ENCODE data around the gene MYO6. TPM values are rescaled to one million over a fixed set of nuclear protein-coding genes. Genes with fewer than 3 reads are reported as not detected.
"Not testable (repeated sequence)": the region's sequence is repeated elsewhere in the genome, so short reads cannot be mapped to it uniquely, and the experiment has no call there.

The MYO6 gene
- polyA plus RNA-seq, 3 donors, result 94.4 to 119 (median 107) TPM

DNA sequence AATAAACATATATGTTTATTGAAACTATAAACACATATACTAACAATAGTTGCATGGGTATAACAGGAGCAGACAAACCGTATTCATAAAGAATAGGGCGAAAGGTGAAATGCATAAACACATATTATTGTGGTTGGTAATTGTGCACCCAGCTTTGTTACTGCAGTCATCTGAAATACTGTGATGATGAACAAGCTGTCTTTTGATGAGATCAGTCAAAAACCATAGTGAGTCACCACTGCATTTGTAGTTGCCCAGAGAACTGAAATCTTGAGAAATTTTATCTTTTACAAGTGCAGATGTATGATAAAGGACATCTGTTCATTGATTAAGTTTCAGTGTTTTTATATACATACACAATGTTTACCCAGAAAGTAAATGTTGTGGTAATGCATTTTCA is 133.7 kb downstream of the MYO6 start:
- no peak for DNase-seq

DNA sequence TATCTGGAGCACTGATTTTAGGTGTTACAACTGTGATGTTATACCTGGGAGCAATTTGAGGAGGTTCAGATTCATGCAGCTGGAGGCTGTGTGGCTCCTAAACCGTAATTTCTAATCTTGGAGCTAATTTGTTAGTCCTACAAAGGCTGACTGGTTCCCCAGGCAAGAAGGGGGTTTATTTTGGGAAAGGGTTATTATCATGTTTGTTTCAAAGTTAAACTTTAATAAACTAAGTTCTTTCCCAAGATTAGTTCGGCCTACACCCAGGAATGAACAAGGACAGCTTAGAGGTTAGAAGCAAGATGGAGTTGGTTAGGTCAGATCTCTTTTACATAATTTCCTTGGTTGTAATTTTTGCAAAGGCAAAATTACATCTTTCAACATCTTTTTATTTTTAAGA is 135.8 kb downstream of the MYO6 start:
- no peak for DNase-seq

DNA sequence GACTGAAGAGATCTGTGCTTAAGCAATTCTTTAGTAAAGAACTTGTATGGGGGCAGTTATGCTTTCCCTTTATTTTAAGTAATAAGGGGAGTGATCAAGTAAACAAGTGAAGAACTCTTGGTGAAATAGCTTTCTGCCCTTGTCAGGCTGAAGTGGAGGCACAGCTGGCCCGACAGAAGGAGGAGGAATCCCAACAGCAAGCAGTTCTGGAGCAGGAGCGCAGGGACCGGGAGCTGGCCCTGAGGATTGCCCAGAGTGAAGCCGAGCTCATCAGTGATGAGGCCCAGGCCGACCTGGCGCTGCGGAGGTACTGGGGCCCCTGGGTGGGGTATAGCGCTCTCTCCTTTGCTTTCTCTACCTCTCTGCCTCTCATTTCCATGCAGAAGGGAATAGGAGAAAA is 143.3 kb downstream of the MYO6 start:
- no peak for DNase-seq

DNA sequence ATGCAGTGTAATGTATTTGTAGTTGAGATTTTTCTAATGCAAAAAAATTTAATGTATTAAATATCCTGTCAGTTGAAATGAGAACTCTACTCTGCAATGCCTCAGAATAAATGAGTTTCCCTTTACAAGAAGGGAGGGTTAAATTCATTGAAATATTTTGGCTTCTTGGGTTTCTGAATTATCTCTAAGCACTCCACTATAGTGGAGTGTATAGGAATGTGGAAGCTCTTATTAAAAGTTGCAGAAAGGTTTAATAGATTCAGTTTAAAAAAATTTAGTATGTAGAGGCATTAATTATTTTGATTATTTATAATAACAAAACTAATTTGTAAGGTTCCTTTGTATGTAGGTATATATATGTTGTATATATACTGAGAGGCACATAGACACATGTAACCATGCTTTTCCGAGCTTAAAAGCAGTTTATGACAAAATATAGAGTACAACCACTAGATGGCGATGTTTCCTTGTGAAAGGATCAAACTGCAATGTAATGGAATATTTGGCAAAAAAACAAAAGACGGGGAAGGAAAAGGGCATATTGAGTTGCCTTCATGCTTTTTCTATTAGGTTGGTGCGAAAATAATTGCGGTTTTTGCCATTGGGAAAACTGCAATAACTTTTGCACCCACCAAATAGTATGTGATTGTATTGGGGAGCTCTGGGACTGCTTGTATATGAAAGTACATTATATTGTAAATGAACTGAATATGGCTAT is 144.2 kb downstream of the MYO6 start:
- DNase-seq, result peak; percentile 65

DNA sequence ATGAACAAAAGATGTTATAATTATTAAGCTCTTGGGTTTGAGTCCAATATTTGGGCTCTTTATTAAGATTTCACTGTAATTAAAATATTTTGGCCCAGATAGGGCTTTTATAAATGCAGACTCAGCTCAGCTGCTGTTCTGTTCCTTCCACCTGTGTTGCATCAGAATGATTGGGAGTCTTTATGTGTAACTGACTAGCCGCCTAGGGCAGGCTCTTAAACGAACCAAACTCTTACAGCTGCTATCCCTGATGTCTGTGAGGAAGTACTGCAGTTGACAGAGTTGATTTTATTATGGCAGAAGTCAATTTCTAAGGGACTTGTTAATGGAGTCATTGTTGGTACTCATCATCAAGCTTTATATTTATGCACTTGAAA is 144.7 kb downstream of the MYO6 start:
- no peak for DNase-seq

DNA sequence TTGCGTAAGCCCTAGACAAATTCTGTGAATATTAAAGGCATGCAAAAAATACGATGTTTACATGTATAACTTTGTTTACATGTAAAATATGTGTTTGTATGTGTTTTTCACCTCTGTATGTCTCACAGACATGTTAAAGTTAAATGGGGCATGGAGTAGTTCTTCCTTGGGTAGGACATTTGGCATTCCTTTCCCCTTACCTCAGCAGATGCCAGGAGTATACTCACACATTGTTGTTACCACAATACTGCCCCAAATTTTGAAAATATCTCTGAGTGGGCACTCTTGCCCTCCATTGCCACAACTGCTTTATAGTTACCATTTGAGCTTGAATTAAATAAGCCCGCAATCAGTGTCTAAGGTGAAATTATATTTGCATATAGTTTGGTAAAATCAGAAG is 147.5 kb downstream of the MYO6 start:
- DNase-seq, result no peak

DNA sequence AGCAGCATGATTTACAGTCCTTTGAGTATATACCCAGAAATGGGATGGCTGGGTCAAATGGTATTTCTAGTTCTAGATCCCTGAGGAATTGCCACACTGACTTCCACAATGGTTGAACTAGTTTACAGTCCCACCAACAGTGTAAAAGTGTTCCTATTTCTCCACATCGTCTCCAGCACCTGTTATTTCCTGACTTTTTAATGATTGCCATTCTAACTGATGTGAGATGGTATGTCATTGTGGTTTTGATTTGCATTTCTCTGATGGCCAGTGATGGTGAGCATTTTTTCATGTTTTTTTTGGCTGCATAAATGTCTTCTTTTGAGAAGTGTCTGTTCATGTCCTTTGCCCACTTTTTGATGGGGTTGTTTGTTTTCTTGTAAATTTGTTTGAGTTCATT is 151.2 kb downstream of the MYO6 start:
- not testable (repeated sequence) for DNase-seq

DNA sequence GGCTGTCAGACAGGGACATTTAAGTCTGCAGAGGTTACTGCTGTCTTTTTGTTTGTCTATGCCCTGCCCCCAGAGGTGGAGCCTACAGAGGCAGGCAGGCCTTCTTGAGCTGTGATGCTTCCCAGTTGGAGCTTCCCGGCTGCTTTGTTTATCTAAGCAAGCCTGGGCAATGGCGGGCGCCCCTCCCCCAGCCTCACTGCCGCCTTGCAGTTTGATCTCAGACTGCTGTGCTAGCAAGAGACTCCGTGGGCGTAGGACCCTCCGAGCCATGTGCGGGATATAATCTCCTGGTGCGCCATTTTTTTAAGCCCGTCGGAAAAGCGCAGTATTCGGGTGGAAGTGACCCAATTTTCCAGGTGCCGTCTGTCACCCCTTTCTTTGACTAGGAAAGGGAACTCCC is 156.1 kb downstream of the MYO6 start:
- DNase-seq, result not testable (repeated sequence)

DNA sequence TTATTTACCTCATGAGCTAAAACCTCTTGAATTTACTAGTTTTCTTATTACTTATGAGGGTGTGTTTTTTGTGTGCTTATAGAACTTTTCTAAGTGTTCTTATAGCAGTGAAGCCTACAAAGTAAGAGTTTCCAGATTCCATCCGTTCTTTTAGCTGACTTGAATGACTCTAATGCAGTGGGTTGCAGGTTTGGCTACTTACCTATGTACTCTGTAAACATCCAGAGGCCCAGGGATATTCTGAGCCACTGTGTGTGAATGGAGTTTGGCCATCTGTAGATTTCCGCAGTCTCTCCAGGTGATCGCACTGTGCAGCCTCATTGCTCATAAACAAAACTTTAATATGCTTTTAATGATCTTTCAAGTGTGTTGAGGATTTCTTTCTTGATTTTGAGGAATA is 157.8 kb downstream of the MYO6 start:
- DNase-seq, result no peak

DNA sequence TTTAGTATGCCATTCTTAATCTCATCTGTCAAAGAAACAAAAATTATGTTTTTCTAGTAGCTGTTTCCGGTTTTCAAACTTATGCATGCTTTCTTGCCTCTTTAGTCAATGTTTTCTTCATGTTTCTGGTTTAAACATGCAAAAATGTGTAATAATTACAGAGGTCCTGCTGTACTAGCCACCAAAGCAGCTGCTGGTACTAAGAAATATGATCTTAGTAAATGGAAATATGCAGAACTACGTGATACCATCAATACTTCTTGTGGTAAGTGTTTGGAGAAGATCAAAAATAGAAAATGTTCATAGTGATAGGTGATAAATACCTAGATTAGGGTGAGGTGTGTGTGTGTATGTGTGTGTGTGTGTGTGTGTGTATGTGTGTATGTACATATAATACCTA is 158.4 kb downstream of the MYO6 start:
- DNase-seq, result no peak

DNA sequence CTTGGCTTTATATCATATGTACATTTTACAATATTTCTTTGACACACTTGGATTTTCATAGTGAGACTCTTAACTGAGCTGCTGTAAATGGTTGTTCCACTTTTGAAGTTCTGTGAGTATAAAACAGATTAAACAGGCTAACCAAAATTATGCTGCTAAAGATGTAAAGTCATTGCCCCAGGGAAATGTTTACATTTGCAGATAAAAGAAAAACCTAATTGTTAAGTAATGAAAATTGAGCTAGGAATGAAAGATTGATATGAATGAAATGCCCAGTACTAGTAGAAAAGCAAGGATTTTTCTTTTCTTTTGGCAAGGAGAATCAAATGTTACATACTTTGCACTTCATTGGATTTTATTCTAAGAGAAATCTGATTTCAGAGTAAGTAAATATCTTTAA is 164.0 kb downstream of the MYO6 start:
- no peak for DNase-seq

DNA sequence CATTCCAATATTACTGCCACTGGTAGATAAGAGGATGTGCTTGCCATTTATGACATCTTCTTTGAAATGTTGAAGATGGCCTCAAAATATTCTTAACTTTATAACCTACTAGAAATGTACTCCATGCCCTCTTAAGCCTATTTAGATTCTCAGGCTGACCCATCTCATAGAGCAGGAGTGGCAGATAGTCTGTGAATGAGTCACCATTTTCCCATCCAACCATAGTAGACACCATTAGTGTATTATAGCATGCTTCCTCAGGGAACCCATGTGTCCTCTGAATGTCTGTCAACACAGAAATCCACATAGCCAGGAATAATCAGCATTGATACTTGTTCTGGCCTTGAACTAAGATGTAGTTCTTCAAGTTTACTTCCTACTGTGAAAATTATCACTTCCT is 173.2 kb downstream of the MYO6 start:
- no peak for DNase-seq

DNA sequence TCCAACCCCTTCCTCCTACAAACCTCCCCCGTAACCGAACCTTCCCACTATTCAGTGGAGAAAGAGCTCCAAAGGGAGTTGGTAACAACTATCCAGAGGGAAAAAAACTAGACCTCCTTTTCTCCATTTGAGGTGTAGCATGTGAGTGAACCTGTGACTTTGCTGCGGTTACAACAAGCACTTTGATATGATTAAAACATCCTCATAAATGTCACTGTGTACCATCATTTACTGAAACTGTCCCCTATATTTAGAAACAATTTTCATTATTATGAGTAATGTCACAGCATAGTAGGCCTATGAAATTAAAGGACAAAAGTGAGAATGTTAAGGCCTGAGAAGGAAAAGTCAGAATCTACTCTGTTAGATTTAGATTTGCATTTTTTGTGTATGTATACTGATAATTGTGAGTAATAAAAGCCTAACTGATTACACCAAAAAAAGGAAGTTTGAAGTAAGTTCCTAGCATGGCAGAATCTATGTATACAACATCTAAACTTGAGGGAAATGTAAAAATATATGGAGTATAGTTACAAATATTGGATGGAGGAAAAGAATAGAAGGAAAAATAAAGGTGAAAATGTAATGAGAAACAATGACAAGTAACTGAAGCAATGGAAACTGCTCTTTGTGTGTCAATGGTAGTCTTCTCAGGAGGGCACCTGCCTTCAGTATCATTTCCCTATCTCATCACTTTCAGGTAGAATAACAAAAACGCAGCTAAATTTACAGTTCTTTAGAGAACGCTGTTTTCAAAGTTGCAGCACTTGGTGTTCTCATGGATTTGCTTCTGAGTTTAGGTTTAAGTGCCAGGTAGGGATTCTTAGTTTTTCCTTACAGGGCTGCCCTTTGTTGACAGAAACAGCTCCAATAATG is 177.5 kb downstream of the MYO6 start:
- DNase-seq, result no peak

DNA sequence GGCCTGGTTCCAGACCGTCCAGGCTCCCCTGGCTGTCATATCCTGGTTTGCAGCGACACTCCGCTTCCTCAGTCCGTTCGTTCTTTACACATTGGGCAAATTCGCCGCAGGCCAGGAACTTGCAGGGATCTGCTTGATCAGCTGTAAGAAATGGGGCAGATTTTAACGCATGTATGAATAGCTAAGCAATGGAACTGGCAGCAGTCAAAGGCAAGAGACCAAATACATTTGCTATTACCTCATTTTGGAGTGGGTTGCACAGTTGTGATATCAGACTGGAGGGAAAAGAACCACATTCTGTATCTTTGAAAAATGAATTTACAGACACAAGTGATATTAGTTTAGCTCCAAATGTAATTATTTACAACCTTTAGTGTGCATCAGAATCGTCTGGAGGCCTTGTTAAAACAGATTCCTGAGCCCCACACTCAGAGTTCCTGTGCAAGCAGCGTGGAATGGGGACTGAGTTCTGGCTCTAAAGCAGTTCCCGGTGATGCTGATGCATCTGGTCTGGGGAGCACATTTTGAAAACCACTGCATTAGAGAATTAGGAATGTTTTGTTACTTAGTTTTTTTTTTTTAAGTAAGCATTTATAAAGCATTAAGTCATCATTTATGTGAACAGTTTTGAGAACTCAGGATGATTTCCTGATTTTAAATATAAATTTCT is 182.1 kb downstream of the MYO6 start:
- DNase-seq, result no peak

DNA sequence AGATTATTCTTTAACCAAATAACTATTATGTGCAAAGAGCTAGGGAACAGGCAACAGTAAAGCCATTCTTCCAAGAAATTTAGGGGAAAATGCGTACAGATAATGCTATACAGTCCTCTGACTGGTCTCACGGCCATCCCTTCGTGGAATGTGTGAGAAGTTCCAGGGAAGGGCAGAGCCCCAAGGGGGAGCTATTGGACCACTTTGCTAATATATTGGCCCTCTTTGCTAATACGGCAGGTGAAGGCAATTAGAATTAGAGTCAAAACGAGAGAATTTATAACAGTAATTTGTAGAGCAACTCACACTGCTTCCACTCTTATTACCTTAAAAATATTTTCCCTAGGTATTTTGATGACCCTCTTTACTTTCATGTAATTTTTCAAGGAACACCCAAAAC is 183.0 kb downstream of the MYO6 start:
- no peak for DNase-seq

DNA sequence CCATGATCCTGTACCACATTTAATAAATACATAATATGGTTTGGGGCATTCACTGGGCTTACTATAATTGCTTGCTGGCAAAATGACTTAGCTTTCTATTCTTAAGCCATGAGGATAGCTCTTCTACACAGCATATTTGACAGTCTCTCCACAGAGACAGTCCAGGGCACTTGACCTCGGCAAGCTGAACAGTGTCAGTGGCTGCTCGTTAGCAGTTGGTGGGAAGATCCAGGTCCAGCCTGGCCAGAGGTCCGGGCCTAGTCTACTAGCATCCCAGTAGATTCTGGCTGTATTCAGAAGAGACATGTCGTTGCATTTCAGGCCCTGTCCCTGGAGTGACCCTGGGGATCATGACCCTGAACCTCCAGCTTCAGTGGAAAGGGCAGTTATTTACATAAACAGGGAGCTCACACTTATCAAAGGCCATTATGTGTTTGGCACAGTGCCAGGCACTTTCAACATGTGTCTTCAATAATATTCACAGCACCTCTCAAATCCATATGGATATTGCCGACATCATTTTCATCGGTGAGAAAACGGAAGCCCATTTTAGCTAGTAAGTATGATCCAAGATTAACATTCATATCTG is 184.4 kb downstream of the MYO6 start:
- DNase-seq, result no peak

DNA sequence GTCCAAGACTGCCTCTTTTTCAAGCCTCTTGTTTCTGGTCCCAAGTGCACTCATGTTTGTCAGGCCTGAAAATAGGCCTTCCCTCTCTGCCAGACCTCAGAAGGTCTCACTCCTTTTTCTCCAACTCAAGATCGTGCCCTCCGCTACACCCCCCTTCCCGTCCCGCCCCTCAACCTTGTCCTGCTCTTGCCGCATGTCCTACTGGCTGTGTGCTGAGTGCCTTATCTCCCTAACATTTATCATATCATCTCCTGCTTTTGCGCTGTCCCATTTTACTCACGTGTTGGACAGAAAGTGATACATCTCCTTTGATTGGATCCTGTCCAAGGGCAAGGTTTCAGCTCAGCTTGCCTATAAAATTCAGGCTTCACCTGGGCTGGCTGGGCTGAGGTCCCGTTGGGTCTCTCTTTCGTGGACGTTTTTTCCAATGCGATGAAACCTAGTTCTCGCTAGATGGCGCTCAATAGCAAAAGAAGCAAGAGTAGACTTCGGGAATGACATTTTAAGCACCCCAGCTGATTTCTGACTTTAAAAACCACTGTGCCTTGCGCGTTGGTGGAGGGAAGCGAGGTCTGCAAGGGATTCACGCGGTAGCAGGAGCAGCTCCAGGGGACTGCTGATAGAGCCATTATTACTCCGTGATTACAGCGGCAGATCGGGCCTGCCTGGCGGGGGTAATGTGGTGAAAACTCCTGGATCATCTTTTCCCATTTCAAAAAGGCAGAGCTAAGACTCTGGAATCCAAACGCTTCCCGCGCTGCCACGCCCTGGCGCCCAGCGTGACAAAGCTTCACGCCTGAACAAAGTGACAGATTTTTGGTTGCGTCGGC is 185.8 kb downstream of the MYO6 start:
- DNase-seq, result peak; percentile 86

DNA sequence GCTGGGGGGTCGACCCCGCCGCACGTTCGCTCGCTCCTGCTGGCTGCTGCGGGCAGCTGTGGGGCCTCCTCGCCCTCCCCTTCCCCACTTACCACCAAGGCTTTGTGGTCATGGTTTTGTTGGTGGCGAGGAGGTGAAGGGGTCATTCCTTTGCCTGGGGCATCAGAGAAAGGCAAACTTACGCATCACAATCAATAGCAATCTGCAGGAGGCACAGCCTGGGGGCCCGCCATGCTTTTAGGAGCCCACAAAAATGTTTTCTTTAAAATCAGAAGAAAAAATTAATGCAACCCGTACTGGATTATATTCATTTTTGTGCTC is 186.4 kb downstream of the MYO6 start:
- no peak for DNase-seq

DNA sequence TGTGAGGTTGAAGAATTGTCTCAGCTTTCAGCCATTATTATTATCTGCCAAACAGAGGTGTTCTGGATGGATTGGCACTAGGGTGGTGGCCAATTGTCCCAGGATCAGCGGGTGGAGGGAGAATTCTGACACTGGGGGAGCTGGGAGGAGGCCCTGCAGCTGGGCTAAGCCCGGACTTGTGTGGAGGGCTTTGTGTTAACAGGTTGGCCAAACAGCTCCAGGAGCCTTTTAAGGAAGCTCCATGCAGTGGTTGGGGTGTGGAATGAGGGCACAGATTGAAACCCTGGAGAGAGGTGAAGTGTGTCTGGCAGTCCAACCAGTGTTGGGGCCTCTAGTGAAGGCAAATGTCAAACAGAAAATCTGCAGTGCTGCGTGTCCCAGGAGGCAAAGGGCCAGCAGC is 187.6 kb downstream of the MYO6 start:
- DNase-seq, result no peak

DNA sequence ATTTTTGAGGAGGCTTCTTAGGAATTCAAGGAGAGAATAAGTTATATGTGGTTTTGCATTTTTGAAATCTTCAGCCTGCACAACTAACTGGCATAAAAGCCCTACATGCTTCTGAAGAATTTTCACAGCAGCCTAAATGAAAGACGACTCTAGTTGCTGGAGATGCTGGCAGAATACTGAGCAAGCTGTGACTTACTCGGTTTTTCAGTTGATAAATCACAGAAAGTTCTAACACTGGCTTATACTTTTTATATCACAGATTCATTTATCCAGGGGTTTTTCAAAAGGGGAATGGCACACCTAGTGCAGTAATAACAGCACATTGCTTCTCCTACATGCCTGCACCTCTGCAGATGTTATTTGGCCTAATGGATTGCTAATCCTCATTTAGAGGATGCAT is 188.8 kb downstream of the MYO6 start:
- DNase-seq, result no peak

DNA sequence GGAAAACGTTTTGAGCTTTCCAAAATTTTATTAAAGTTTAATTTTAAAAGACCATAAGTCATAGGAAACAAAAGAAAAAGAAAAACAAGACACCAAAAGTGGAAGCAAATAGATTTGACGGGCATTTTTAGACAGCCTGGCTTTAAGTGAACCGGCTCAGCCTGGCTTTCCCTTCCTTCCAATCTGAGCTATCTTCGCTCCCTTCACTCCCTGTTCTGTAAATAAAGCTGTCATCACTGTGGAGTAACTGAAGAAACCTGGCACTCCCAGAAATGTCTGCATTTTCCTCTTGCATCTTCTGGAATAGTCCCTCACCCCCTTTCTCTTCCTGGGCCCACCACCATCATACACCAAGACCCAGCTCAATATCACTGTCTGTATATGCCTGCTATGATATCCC is 191.5 kb downstream of the MYO6 start:
- DNase-seq, result no peak

DNA sequence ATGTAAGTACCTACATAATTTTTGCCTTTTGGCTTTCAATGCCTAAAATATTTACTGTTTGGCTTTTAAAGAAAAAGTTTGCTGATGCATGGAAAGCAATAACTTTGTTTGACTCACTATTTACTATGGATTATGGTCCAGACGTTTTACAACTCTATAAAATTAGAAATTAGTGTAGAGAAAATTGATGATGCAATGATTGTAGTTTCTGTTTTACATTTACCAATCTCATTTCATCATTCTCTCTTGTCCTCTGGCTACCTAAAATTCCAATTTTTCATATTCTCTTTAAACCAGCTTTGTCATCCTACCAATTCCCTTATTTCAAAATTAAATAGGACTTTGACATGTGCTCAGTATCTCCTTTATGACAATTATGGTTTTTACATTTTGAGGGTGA is 192.5 kb downstream of the MYO6 start:
- no peak for DNase-seq

Data from renal pelvis (tissue), 4 donors.